GM21367 (cell line): Measurements from ENCODE around the gene MEPCE.
A peak's percentile ranks its signal among the peaks of the same experiment; 100 is the strongest.
"Not testable (repeated sequence)": the region's sequence is repeated elsewhere in the genome, so short reads cannot be mapped to it uniquely, and the experiment has no call there.

ENCODE experiments used
- ATAC-seq: cut with Tn5 transposase; IDR thresholded peaks from one replicate; pipeline ENCODE4 v1.9.1; 2021; ENCODE audit not compliant: unreplicated experiment

MEPCE gene

GRCh38 chr7:100433276-100433591 lies 3.6 kb downstream of the MEPCE start:
- ATAC-seq = no peak

GRCh38 chr7:100433592-100434296 lies 4.1 kb downstream of the MEPCE start:
- no peak for ATAC-seq

- ATAC-seq = no peak
Measured at GRCh38 chr7:100434297-100435144, 4.9 kb downstream of the MEPCE start.

GRCh38 chr7:100435401-100436304 lies 6.0 kb downstream of the MEPCE start:
- ATAC-seq = peak; percentile 25

- no peak for ATAC-seq
Measured at GRCh38 chr7:100437150-100438100, 7.8 kb downstream of the MEPCE start.

GRCh38 chr7:100438172-100438571 lies 8.5 kb downstream of the MEPCE start:
- ATAC-seq = no peak

- not testable (repeated sequence) for ATAC-seq
Measured at GRCh38 chr7:100438731-100439130, 9.1 kb downstream of the MEPCE start.

GRCh38 chr7:100439244-100439643 lies 9.6 kb downstream of the MEPCE start:
- not testable (repeated sequence) for ATAC-seq

GRCh38 chr7:100441641-100442535 lies 12.3 kb downstream of the MEPCE start:
- ATAC-seq = no peak

- no peak for ATAC-seq
Measured at GRCh38 chr7:100443096-100443840, 13.6 kb downstream of the MEPCE start.

GRCh38 chr7:100444311-100445278 lies 15.0 kb downstream of the MEPCE start:
- no peak for ATAC-seq

- ATAC-seq = no peak
Measured at GRCh38 chr7:100446040-100446439, 16.4 kb downstream of the MEPCE start.

- ATAC-seq = not testable (repeated sequence)
Measured at GRCh38 chr7:100447363-100447762, 17.7 kb downstream of the MEPCE start.

GRCh38 chr7:100449190-100449795 lies 19.7 kb downstream of the MEPCE start:
- ATAC-seq = no peak

GRCh38 chr7:100452513-100452912 lies 22.9 kb downstream of the MEPCE start:
- ATAC-seq = no peak

GRCh38 chr7:100453854-100454253 lies 24.2 kb downstream of the MEPCE start:
- ATAC-seq = not testable (repeated sequence)

- ATAC-seq = no peak
Measured at GRCh38 chr7:100455206-100455605, 25.6 kb downstream of the MEPCE start.
